Measurements from ENCODE around the gene HDAC10.

Gene HDAC10

GRCh38 chr22:50198624-50199017 is 52.4 kb downstream of the HDAC10 start:
- no peak for DNase-seq

DNA sequence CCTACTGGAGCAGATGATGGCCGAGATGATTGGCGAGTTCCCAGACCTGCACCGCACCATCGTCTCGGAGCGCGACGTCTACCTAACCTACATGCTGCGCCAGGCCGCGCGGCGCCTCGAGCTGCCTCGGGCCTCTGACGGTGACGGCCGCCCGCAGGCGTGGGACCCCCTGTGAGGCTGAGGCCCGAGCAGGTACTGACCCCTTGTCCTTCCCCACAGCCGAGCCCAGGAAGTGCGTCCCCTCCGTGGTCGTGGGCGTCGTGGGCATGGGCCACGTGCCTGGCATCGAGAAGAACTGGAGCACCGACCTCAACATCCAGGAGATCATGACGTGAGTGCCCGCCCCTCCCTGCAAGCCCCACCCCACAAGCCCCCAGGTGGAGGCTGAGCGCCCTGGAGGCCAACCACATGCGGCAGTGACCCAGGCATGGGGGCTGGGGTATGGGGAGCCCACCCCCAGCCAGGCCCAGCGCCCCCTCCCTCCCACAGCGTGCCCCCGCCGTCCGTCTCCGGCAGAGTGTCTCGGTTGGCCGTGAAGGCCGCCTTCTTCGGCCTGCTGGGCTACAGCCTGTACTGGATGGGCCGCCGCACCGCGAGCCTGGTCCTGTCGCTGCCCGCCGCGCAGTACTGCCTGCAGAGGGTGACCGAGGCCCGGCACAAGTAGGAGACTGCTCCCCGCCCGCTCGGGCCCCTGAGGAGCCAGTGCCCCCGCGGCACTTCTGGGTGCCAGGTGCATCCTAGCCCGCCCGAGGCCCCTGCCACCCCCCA is 53.0 kb downstream of the HDAC10 start:
- no peak for DNase-seq

DNA sequence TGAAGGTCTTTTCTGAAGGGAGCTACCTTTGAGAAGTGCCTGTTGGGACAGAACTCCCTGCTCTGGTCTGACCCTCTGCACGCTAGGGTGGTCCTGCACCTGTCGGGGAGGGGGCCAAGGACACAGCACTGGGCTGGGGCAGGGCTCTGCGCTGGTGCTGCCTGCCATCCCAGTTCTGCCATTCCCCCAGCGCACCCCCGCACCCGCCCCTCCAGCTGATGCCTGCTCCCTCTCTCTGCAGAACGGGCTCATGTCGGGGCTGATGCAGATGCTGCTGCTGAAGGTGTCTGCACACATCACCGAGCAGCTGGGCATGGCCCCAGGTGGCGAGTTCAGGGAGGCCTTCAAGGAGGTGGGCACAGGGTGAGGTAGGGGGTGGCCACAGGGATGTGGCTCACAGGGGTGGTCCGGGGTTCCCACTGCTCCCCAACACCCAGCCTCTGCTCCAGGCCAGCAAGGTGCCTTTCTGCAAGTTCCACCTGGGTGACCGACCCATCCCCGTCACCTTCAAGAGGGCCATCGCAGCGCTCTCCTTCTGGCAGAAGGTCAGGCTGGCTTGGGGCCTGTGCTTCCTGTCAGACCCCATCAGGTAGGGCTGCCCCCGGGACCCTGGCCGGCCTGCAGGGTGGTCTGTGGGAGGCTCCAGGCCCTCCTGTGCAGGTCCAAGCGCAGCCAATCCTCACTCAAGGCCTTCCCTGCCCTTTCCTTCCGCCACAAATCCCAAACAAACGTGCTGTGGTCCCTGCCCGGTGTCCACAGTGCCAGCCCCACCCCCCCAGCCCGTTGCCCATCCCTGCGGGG is 53.9 kb downstream of the HDAC10 start:
- DNase-seq = no peak

- DNase-seq = no peak
Measured at GRCh38 chr22:50196256-50196655, 54.8 kb downstream of the HDAC10 start.

Data from NCI-H748 treated with DMSO at 0.1 percent for 48 hours (cell line).